Measurements from ENCODE around the gene ARFGAP1. TPM values are rescaled to one million over a fixed set of nuclear protein-coding genes. Genes with fewer than 3 reads are reported as not detected.

ARFGAP1 gene
- total RNA-seq, 1 donor from 2014 or later, result 57.0 TPM

DNA sequence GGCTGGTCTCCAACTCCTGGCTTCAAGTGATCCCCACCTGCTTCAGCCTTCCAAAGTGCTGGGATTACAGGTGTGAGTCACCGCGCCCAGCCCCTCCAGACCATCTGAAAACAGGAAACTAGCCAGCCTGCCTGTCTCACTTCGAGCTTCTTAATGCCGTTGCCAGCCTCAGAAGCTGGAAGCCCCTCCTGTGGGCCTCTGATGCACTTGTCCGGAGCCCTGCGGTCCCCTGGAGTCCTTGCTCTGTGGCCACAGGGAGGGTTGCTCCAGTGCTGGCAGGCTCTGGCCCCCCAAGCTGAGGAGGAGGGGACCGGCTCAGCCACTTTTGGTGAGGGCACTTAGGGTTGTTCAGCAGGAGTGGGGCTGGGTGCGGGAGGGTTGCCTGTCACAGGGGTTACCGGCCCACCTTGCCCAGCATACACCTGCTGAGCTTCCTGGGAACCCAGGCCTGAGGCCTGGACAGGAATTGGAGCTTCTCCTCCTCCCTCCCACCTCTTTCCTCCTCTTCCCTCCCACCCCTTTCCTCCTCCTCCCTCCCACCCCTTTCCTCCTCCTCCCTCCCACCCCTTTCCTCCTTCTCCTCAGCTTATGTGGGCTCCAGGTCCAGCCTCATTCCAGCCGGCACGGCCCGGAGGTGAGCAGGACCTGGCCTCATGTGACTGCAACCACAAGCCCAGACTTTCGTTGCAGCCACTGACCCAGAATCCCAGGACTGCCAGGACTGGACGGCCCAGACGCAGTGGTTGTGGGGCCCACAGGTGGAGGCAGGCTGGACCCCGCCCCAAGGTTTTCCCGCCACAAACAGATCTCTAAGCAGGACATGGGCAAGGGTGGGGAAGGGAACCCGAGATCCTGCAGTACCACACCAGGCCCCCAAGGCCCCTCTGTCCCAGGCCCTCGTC lies 46.3 kb upstream of the ARFGAP1 start:
- Histone ChIP-seq H3K36me3 (no peaks in the 10 kb centered on the region), H3K27ac (no peak overlapping the region), H3K9me3 (no peaks in the 10 kb centered on the region), H3K4me1 (peaks cover 0 to 3% of the 10 kb centered on the region in 2 donors), H3K4me3 (no peak overlapping the region), H3K27me3 (no peaks in the 10 kb centered on the region)
- TF ChIP-seq, protein P1, sequence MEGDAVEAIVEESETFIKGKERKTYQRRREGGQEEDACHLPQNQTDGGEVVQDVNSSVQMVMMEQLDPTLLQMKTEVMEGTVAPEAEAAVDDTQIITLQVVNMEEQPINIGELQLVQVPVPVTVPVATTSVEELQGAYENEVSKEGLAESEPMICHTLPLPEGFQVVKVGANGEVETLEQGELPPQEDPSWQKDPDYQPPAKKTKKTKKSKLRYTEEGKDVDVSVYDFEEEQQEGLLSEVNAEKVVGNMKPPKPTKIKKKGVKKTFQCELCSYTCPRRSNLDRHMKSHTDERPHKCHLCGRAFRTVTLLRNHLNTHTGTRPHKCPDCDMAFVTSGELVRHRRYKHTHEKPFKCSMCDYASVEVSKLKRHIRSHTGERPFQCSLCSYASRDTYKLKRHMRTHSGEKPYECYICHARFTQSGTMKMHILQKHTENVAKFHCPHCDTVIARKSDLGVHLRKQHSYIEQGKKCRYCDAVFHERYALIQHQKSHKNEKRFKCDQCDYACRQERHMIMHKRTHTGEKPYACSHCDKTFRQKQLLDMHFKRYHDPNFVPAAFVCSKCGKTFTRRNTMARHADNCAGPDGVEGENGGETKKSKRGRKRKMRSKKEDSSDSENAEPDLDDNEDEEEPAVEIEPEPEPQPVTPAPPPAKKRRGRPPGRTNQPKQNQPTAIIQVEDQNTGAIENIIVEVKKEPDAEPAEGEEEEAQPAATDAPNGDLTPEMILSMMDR (IDR thresholded peaks at IDR 0.05), result no peak
- DNase-seq (ENCODE audit: low spot score in 2 of 2), result no peak
- intact Hi-C loops (cut with DNase I), result no loop called here

DNA sequence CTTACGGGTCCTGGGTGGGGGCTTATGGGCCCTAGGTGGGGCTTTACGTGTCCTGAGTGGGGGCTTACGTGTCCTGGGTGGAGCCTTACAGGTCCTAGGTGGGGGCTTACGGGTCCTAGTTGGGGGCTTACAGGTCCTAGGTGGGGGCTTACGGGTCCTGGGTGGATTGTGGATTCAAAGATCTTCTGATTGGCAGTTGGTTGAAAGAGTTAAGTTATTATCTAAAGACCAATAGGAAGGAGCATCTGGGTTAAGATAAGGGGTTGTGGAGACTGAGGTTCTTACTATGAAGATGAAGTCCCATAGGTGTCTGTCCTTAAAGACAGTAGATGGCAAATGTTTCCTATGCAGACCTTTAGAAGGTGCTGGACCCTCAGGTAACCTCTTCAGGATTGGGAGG lies 45.4 kb upstream of the ARFGAP1 start:
- Histone ChIP-seq H3K27me3 (no peaks in the 10 kb centered on the region), H3K4me1 (peaks cover 0 to 3% of the 10 kb centered on the region in 2 donors), H3K9me3 (no peaks in the 10 kb centered on the region), H3K27ac (no peak overlapping the region), H3K4me3 (no peak overlapping the region), H3K36me3 (no peaks in the 10 kb centered on the region)
- no peak for DNase-seq (ENCODE audit: low spot score in 2 of 2)
- TF ChIP-seq, protein P1 (IDR thresholded peaks at IDR 0.05), result no peak
- intact Hi-C loops (cut with DNase I), result no loop called here

DNA sequence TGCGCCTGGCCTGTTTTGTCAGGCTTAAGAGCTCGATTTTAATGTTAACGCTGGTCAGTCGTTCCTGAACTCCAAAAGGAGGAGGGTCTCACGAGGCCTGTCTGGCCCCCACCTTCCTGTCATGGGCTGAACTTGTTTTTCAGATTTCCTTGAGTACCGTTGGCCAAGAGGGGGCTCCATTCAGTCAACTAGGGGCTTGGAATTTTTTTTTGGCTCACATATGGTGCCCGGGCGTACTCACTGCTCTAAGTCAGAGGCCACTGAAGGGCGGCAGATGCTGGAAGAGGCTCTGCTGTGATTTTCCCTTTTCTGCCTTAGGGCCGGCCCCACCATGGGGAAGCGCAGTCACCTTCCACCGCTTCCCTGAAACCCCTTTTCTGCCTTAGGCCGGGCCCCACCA lies 43.8 kb upstream of the ARFGAP1 start:
- TF ChIP-seq, protein P1 (IDR thresholded peaks at IDR 0.05), result no peak
- Histone ChIP-seq H3K36me3 (no peaks in the 10 kb centered on the region), H3K27me3 (peaks cover 3% of the 10 kb centered on the region), H3K4me1 (peaks cover 0 to 3% of the 10 kb centered on the region in 2 donors), H3K27ac (no peak overlapping the region), H3K4me3 (no peak overlapping the region), H3K9me3 (no peaks in the 10 kb centered on the region)
- DNase-seq (ENCODE audit: low spot score in 2 of 2), result no peak
- intact Hi-C loops (cut with DNase I), result no loop called here

DNA sequence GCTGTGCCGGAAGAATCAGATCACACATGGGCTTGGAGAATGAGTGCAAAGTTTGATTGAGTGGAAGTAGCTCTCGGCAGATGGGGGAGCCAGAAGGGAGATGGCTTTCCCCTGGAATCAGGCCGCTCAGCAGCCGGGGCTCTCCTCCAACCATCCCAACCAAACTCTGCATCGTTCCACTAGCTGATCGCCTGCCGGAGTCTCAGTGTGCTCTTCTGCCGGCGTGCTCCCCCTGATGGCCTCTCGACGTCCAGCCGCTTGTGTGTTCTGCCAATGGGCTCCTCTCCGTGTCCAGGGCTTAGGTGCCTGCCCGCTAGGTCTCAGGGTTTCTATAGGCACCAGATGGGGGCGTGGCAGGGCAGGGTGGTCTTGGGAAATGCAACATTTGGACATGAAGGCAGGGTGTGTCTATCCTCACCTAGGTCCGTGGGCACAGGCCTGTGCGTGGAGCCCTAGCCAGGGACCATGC lies 41.8 kb upstream of the ARFGAP1 start:
- no peaks in the 10 kb centered on the region for H3K4me1 ChIP-seq
- H3K9me3 ChIP-seq, result no peaks in the 10 kb centered on the region
- no peak for DNase-seq (ENCODE audit: low spot score in 2 of 2)
- H3K36me3 ChIP-seq, result no peaks in the 10 kb centered on the region
- H3K4me3 ChIP-seq, result no peak overlapping the region
- intact Hi-C loops (cut with DNase I), result loop anchor here (5.0 kb wide), 1 partner anchor 174 kb away; no protein-coding TSS in a partner anchor
- TF ChIP-seq, protein P1 (IDR thresholded peaks at IDR 0.05), result peak in 2 of 3 experiments; percentile 24 to 50
- H3K27ac ChIP-seq, result no peak overlapping the region
- peaks cover 3% of the 10 kb centered on the region for H3K27me3 ChIP-seq

DNA sequence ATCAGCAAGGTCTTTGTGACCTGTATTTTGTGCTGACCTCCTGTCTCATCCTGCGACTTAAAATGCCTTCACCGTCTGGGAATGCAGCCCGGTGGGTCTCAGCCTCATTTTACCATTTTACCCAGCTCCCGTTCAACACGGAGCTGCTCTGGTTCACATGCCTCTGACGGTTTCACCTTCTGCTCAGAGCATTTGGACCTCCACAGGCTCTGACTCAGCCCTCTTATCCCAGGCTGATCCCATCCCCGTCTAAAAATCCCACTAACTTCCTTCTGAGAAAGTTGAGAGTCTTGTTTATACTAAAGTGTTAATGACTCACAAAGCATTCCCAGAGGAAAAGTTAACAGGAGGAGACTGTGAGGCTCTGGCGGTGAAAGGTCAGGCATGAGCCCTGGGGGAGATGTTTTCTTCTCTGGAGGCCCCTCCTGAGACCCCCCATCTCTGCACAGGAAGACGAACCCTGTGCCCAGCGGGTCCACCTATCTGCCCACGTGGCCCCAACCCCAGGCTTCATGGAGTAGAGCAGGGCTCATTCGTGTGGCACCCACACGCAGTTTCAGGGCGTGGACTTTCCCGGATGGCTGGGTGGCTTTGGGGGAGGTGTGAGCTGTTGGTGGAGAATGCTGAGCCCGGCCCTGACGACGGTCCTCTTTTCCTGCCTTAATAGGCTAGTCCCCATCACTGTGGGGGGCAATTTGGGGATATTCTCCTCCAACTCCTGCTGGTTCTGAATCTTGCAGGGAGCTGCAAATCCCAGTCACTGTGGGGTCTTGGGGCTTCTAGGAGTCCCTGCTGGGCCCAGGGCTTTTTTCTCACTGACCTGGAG lies 40.2 kb upstream of the ARFGAP1 start:
- TF ChIP-seq, protein P1 (IDR thresholded peaks at IDR 0.05), result no peak
- no peaks in the 10 kb centered on the region for H3K4me1 ChIP-seq
- no peak overlapping the region for H3K4me3 ChIP-seq
- H3K36me3 ChIP-seq, result no peaks in the 10 kb centered on the region
- H3K9me3 ChIP-seq, result no peaks in the 10 kb centered on the region
- intact Hi-C loops (cut with DNase I), result loop anchor here (5.0 kb wide), 1 partner anchor 175 kb away; no protein-coding TSS in a partner anchor
- H3K27me3 ChIP-seq, result peaks cover 3% of the 10 kb centered on the region
- no peak overlapping the region for H3K27ac ChIP-seq
- DNase-seq (ENCODE audit: low spot score in 2 of 2), result no peak
